Left colon (tissue), 2 donors: ENCODE measurements around the gene ASL. TPM values are rescaled to one million over a fixed set of nuclear protein-coding genes. Genes with fewer than 3 reads are reported as not detected.
"Not testable (repeated sequence)": the region's sequence is repeated elsewhere in the genome, so short reads cannot be mapped to it uniquely, and the experiment has no call there.

Experiments
- ATAC-seq: fragments of 200-7000 bp; cut with Tn5 transposase; one replicate; pipeline ENCODE4 v1.9.1; 2020; ENCODE audit warnings: mild to moderate bottlenecking, moderate library complexity
- DNase-seq, 2 donors: peaks; one replicate each; pipeline ENCODE4 v3.0.0-alpha.2; 2020
- intact Hi-C, 2 donors: fragments of 100-400 bp; cut with DNase I in 1 of 2; cut with micrococcal nuclease in 1 of 2; formaldehyde crosslinking; loops; one replicate each; pipeline versions ENCODE4 v1.11.2 to v1.14.0; 2022; cut with DNase I, micrococcal nuclease
- total RNA-seq, 2 donors: library from RNA; stranded (reverse); fragmentation: NEBNext Ultra II Directional; extraction: Animal tissue kit (Norgen Biotek cat#: 25700); gene quantifications; one replicate each; pipeline ENCODE4 v1.2.1, GENCODE V29; 2021
- donor health status: DM: no; HTN: no; CAD: no.
- donor health status: DM: yes; HTN: yes; CAD: no.

Gene ASL
- total RNA-seq, 2 donors from 2014 or later, result 142 to 145 TPM

- intact Hi-C loops, result no loop called here
- DNase-seq, result no peak
- no peak for ATAC-seq
Measured at GRCh38 chr7:66110856-66111255, 35.2 kb downstream of the ASL start.

- ATAC-seq (peak; percentile 88), DNase-seq (peak; percentile 87)
- intact Hi-C loops, result no loop called here
Measured at GRCh38 chr7:66114743-66115649, 39.4 kb downstream of the ASL start, which contains the start of gene CRCP. TSS of gene CRCP (plus strand) at chr7:66114847. CDS start at chr7:66114963, 116 bp downstream.

- ATAC-seq, DNase-seq, intact Hi-C loops: not testable (repeated sequence)
Measured at GRCh38 chr7:66116680-66117420, 41.2 kb downstream of the ASL start.

- DNase-seq, result no peak
- no peak for ATAC-seq
- intact Hi-C loops, result no loop called here
Measured at GRCh38 chr7:66118603-66119002, 43.0 kb downstream of the ASL start.

- ATAC-seq, result no peak
- intact Hi-C loops, result no loop called here
Measured at GRCh38 chr7:66119245-66119850, 43.7 kb downstream of the ASL start.

GRCh38 chr7:66123175-66123528 lies 47.5 kb downstream of the ASL start:
- intact Hi-C loops, result no loop called here
- no peak for DNase-seq
- no peak for ATAC-seq

More at GRCh38 chr7:66119245-66119850, 43.7 kb downstream of the ASL start:
- DNase-seq, result no peak

GRCh38 chr7:66124569-66124861 lies 48.9 kb downstream of the ASL start:
- intact Hi-C loops, DNase-seq: not testable (repeated sequence)

GRCh38 chr7:66125052-66125694 lies 49.6 kb downstream of the ASL start:
- no peak for ATAC-seq

More at GRCh38 chr7:66124569-66124861, 48.9 kb downstream of the ASL start:
- ATAC-seq, result not testable (repeated sequence)

GRCh38 chr7:66125781-66126352 lies 50.2 kb downstream of the ASL start:
- DNase-seq, intact Hi-C loops, ATAC-seq: not testable (repeated sequence)

More at GRCh38 chr7:66125052-66125694, 49.6 kb downstream of the ASL start:
- no peak for DNase-seq
- intact Hi-C loops, result no loop called here

GRCh38 chr7:66127172-66127571 lies 51.6 kb downstream of the ASL start:
- ATAC-seq, DNase-seq, intact Hi-C loops: not testable (repeated sequence)

- ATAC-seq, result no peak
- intact Hi-C loops, result no loop called here
- no peak for DNase-seq
Measured at GRCh38 chr7:66138994-66139752, 63.6 kb downstream of the ASL start.

- intact Hi-C loops, result no loop called here
- DNase-seq, result peak; percentile 32 to 49
- peak; percentile 54 for ATAC-seq
Measured at GRCh38 chr7:66140924-66141323, 65.3 kb downstream of the ASL start.

GRCh38 chr7:66142334-66142733 lies 66.7 kb downstream of the ASL start:
- DNase-seq (no peak), ATAC-seq (no peak)
- intact Hi-C loops, result no loop called here

GRCh38 chr7:66142996-66143395 lies 67.4 kb downstream of the ASL start:
- intact Hi-C loops, result no loop called here
- no peak for DNase-seq
- no peak for ATAC-seq
